Adrenal gland (tissue), 12 donors: ENCODE results near the gene PRLR. TPM values are rescaled to one million over a fixed set of nuclear protein-coding genes. Genes with fewer than 3 reads are reported as not detected.

ENCODE experiments used
- DNase-seq, 7 donors: peaks; one replicate each; pipeline ENCODE4 v3.0.0-alpha.2; 2019 to 2020
- H3K27ac ChIP-seq, 5 donors: fragments of 200-600 bp; sonication (generic) in 4 of 5; 1 replicate in 3 of 5; 2 replicates in 2 of 5; pipeline versions ENCODE4 v1.5.1 to v1.8.0; 2016 to 2020; ENCODE audit warnings: mild to moderate bottlenecking in 1 of 5
- H3K27me3 ChIP-seq: fragments of 200-600 bp; 2 replicates; pipeline ENCODE4 v1.8.0; 2021
- H3K36me3 ChIP-seq, 2 donors: fragments of 200-600 bp; replicated peaks in 1 of 2; 1 replicate in 1 of 2; 2 replicates in 1 of 2; pipeline versions ENCODE4 v1.5.1 to v1.8.0; 2018 to 2022
- H3K4me1 ChIP-seq, 2 donors: fragments of 200-600 bp; replicated peaks in 1 of 2; 1 replicate in 1 of 2; 2 replicates in 1 of 2; pipeline versions ENCODE4 v1.5.1 to v1.8.0; 2018 to 2021
- H3K4me3 ChIP-seq, 4 donors: fragments of 200-600 bp; sonication (generic) in 3 of 4; one replicate each; pipeline ENCODE4 v1.5.1; 2016 to 2018
- H3K9me3 ChIP-seq, 3 donors: fragments of 200-600 bp; sonication (generic) in 1 of 3; replicated peaks in 1 of 3; 1 replicate in 2 of 3; 2 replicates in 1 of 3; pipeline versions ENCODE4 v1.5.1 to v1.8.0; 2016 to 2021
- POLR2A ChIP-seq, 2 donors: fragments of 450-650 bp; IDR thresholded peaks; one replicate each; pipeline ENCODE4 v1.6.1; 2017; ENCODE audit warnings: antibody characterized with exemption in 2 of 2, mild to moderate bottlenecking in 2 of 2, moderate library complexity in 1 of 2
- WGBS, 4 donors: extraction: QIAGEN DNeasy Blood & Tissue Kit in 2 of 4; methylation state at CpG; one replicate each; pipeline versions ENCODE4 v1.1.5 to v1.1.7; 2013 to 2017; 5-methylcytosine and 5-hydroxymethylcytosine counted together
- intact Hi-C, 2 donors: fragments of 100-400 bp; cut with DNase I; formaldehyde crosslinking; loops; one replicate each; pipeline versions ENCODE4 v1.14.1 to v1.15.0; 2022 to 2023
- polyA plus RNA-seq, 3 donors: library from polyadenylated mRNA; stranded (reverse); fragments of 200-250 nt in 2 of 3; fragments of 350-450 nt in 1 of 3; fragmentation: Illumina TruSeq in 1 of 3; extraction: RNeasy Lipid Tissue Mini Kit (QIAGEN cat#74804) in 1 of 3; gene quantifications; one replicate each; pipeline ENCODE4 v1.2.3, GENCODE V29; 2013 to 2014
- total RNA-seq, 9 donors: library from RNA; depleted of rRNA in 4 of 9; stranded (reverse); fragments of >200 nt in 4 of 9; fragments of 120-200 nt in 1 of 9; fragmentation: NEBNext Ultra II Directional in 1 of 9; extraction: Animal tissue kit (Norgen Biotek cat#: 25700) in 1 of 9; gene quantifications; one replicate each; pipeline versions ENCODE4 v1.1.0 to v1.2.4, GENCODE V29; 2013 to 2023
- TF ChIP-seq, protein P1 (sequence below), 6 experiments: fragments of 450-650 bp in 4 of 6; fragments of 200-600 bp in 2 of 6; sonication (generic) in 1 of 6; IDR thresholded peaks; 1 replicate in 5 of 6; 2 replicates in 1 of 6; pipeline versions ENCODE4 v1.5.1 to v1.8.0; 2016 to 2021; ENCODE audit warnings: antibody characterized with exemption in 6 of 6, mild to moderate bottlenecking in 2 of 6, moderate library complexity in 1 of 6
- donor health status: healthy with polysubstance abuse.
- donor health status: Bipolar disorder and iron deficiency.
- donor health status: DM: yes; HTN: yes; CAD: no.
- donor health status: DM: no; HTN: no; CAD: no.
- donor health status: DM: no; HTN: no; CAD: no.
- donor health status: DM: yes; HTN: yes; CAD: no.

Gene PRLR
- total and polyA plus RNA-seq, 12 donors = 2.1 to 149 (median 74.1) TPM

DNA sequence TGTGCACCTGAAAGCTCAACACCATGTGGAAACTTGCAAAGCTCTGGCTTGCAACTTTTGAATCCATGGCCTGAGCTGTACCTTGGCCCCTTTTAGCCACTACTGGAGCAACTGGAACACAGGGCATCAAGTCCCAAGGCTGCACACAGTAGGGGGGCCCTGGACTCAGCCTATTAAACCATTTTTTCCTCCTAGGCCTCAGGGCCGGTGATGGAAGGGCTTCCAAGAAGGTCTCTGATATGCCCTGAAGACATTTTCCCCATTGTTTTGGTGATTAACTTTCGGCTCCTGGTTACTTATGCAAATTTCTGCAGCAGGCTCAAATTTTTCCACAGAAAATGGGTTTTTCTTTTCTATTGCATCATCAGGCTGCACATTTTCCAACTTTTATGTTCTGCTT is 22.7 kb upstream of the PRLR start:
- TF ChIP-seq, protein P1, sequence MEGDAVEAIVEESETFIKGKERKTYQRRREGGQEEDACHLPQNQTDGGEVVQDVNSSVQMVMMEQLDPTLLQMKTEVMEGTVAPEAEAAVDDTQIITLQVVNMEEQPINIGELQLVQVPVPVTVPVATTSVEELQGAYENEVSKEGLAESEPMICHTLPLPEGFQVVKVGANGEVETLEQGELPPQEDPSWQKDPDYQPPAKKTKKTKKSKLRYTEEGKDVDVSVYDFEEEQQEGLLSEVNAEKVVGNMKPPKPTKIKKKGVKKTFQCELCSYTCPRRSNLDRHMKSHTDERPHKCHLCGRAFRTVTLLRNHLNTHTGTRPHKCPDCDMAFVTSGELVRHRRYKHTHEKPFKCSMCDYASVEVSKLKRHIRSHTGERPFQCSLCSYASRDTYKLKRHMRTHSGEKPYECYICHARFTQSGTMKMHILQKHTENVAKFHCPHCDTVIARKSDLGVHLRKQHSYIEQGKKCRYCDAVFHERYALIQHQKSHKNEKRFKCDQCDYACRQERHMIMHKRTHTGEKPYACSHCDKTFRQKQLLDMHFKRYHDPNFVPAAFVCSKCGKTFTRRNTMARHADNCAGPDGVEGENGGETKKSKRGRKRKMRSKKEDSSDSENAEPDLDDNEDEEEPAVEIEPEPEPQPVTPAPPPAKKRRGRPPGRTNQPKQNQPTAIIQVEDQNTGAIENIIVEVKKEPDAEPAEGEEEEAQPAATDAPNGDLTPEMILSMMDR (IDR thresholded peaks at IDR 0.05) = no peak
- no peak for TF ChIP-seq POLR2A (IDR thresholded peaks at IDR 0.05)
- H3K27ac ChIP-seq = no peak overlapping the region
- no peak overlapping the region for H3K4me3 ChIP-seq
- DNase-seq = no peak
- WGBS, 4 donors = 96 to 99% (median 97%) methylated on average over 2 of the region's 2 CpGs
- intact Hi-C loops = no loop called here
- peaks cover 1 to 2% of the 10 kb centered on the region in 2 donors for H3K4me1 ChIP-seq
- H3K36me3 ChIP-seq = no peaks in the 10 kb centered on the region
- H3K27me3 ChIP-seq = no peaks in the 10 kb centered on the region
- no peaks in the 10 kb centered on the region for H3K9me3 ChIP-seq

DNA sequence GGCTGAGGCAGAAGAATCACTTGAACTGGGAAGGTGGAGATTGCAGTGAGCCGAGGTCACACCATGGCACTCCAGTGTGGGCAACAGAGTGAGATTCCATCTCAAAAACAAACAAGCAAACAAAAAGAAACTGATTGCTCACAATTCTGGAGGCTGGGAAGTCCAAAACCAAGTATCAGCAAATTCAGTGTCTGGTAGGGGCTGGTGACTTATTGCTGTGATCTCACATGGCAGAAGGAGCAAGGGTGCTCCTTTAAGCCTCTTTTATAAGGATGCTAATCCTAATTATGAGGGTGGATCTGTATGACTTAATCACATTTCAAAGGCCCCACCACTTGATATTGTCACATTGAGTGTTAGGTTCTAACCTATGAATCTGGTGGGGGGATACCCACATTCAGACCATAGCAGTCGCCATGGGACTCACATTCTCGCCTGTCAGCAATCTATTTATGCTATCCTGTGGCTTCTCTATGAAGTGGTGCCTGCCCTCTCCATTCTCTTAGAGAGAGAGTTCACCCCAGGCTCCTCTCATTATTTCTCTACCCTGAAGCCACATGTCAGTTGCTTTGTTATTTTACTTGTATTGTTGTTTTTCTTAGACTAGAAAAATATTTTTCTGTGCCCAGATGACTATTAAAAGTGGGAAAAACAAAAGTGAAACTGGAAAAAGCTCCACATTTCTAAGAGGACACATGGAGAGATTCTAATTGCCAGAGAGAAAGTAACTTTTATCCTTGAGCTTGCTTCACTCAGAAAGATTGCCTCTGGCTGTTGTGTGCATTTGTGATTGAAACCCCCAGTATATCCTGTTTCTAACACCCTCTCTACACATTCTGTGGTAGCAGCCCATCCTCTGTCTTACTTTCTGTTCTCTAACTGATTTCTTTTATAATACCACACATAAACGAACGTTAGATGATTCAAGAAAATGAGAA is 18.8 kb upstream of the PRLR start:
- no peaks in the 10 kb centered on the region for H3K36me3 ChIP-seq
- intact Hi-C loops = no loop called here
- 50 to 77% (median 73%) methylated on average over 5 of the region's 5 CpGs for WGBS, 4 donors
- peak overlapping the region in 3 of 5 donors; percentile 28 to 78 (median 69) for H3K27ac ChIP-seq
- no peaks in the 10 kb centered on the region for H3K9me3 ChIP-seq
- H3K27me3 ChIP-seq = no peaks in the 10 kb centered on the region
- TF ChIP-seq POLR2A (IDR thresholded peaks at IDR 0.05) = no peak
- peaks cover 24% of the 10 kb centered on the region in 2 donors for H3K4me1 ChIP-seq
- DNase-seq = no peak
- peak overlapping the region in 1 of 4 donors; percentile 45 for H3K4me3 ChIP-seq

GRCh38 chr5:35247648-35248034 is 17.4 kb upstream of the PRLR start:
- WGBS, 4 donors = 30 to 48% (median 40%) methylated on average over 6 of the region's 6 CpGs
- Histone ChIP-seq H3K36me3 (no peaks in the 10 kb centered on the region), H3K27ac (peak overlapping the region; percentile 55 to 88 (median 69)), H3K27me3 (no peaks in the 10 kb centered on the region), H3K9me3 (no peaks in the 10 kb centered on the region), H3K4me1 (peaks cover 24% of the 10 kb centered on the region in 2 donors), H3K4me3 (no peak overlapping the region)
- peak; percentile 72 to 87 (median 83) for DNase-seq
- intact Hi-C loops = no loop called here
- TF ChIP-seq POLR2A (IDR thresholded peaks at IDR 0.05) = peak in 1 of 2 donors; percentile 19
- TF ChIP-seq, protein P1 (IDR thresholded peaks at IDR 0.05) = peak in 1 of 6 experiments; percentile 18

DNA sequence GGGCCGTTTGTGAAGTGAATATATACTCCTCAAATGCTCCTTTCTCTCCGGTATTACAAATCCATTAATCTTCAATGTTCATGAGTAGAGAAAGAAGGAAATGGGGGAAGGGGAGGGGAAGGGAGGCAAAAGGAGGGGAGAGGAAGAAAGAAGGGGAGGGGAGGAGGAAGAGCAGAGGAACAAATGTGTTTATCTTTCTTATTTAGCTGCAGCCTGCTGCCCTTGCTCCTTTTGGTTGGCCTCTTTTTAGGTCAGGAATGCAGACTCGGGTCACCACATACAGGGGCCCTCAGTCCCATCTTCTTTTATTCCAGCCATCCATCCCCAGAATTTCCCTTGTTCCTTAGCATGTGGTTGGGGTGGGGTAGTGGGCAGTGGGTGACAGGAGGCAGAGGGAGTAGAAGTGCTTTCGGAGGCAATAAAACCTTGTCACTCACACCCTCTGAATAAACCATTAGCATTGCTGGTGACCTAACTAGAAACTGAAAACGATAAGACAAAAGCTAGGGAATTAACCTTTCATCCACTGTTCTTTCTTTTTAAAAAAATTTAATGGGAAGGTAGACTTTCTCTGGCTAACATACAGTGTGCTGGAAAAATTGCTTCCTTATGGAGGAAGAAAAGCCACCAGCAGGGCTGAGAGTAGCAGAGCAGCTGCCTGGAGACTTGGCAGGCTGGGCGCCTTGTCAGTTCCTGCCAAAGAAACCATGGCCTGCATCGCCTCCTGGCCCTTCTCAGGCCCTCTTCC is 16.8 kb upstream of the PRLR start:
- intact Hi-C loops = no loop called here
- Histone ChIP-seq H3K36me3 (no peaks in the 10 kb centered on the region), H3K9me3 (no peaks in the 10 kb centered on the region), H3K27ac (peak overlapping the region; percentile 55 to 88 (median 69)), H3K4me1 (peaks cover 24 to 27% of the 10 kb centered on the region in 2 donors), H3K27me3 (no peaks in the 10 kb centered on the region), H3K4me3 (no peak overlapping the region)
- peak; percentile 47 to 81 (median 70) for DNase-seq
- no peak for TF ChIP-seq POLR2A (IDR thresholded peaks at IDR 0.05)
- TF ChIP-seq, protein P1 (IDR thresholded peaks at IDR 0.05) = peak in 5 of 6 experiments; percentile 25 to 47 (median 27)
- WGBS, 4 donors = 4 to 21% (median 17%) methylated on average over 7 of the region's 7 CpGs
